DND-41 (cell line): Measurements from ENCODE around the gene AARS1.

Experiments used
- EZH2 ChIP-seq: IDR thresholded peaks from 3 replicates; pipeline ENCODE4 v1.6.1; 2012; ENCODE audit warnings: borderline replicate concordance, low read depth, mild to moderate bottlenecking, moderate library complexity, low read length, inconsistent platforms; ENCODE audit not compliant: severe bottlenecking
- TF ChIP-seq, protein P1 (sequence below): IDR thresholded peaks from 2 replicates; pipeline ENCODE4 v1.5.1; 2012; ENCODE audit warnings: borderline replicate concordance, low read length, moderate library complexity, mild to moderate bottlenecking; ENCODE audit not compliant: poor library complexity, severe bottlenecking; ENCODE audit errors: extremely low read depth

DNA sequence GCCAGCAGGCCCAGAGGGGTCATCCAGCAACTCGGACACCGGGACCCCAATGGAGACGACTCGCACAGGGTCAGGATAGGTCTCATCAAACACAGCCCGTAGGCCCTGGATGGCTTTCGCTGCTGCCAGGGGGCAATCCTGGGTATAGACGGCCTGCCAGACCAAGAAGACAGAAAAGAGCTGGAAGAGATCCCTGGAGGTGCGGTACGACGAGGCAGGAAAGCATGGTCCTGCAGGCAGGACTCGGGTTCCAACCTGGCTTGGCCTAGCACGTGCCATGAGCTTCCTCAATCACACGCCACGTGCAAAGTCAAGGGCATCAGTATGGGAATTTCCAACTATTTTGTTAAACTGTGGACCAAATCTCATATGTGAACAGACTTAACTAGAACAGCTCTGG is 31.2 kb downstream of the AARS1 start:
- TF ChIP-seq, protein P1, sequence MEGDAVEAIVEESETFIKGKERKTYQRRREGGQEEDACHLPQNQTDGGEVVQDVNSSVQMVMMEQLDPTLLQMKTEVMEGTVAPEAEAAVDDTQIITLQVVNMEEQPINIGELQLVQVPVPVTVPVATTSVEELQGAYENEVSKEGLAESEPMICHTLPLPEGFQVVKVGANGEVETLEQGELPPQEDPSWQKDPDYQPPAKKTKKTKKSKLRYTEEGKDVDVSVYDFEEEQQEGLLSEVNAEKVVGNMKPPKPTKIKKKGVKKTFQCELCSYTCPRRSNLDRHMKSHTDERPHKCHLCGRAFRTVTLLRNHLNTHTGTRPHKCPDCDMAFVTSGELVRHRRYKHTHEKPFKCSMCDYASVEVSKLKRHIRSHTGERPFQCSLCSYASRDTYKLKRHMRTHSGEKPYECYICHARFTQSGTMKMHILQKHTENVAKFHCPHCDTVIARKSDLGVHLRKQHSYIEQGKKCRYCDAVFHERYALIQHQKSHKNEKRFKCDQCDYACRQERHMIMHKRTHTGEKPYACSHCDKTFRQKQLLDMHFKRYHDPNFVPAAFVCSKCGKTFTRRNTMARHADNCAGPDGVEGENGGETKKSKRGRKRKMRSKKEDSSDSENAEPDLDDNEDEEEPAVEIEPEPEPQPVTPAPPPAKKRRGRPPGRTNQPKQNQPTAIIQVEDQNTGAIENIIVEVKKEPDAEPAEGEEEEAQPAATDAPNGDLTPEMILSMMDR: no peak
- no peak for TF ChIP-seq EZH2
